Gastrocnemius medialis (tissue), 4 donors: ENCODE results near the gene TBC1D10A.

Experiments
- POLR2A ChIP-seq, 2 donors: fragments of 450-650 bp; IDR thresholded peaks; one replicate each; pipeline ENCODE4 v1.6.1; 2017; ENCODE audit warnings: antibody characterized with exemption in 2 of 2, mild to moderate bottlenecking in 2 of 2, moderate library complexity in 2 of 2
- TF ChIP-seq, protein P1 (sequence below), 5 experiments: fragments of 450-650 bp in 3 of 5; fragments of 200-600 bp in 2 of 5; sonication (generic) in 2 of 5; IDR thresholded peaks in 4 of 5; conservative IDR thresholded peaks in 1 of 5; 1 replicate in 4 of 5; 2 replicates in 1 of 5; pipeline ENCODE4 v1.5.1; 2016 to 2019; ENCODE audit warnings: antibody characterized with exemption in 5 of 5, mild to moderate bottlenecking in 3 of 5, moderate library complexity in 3 of 5

DNA sequence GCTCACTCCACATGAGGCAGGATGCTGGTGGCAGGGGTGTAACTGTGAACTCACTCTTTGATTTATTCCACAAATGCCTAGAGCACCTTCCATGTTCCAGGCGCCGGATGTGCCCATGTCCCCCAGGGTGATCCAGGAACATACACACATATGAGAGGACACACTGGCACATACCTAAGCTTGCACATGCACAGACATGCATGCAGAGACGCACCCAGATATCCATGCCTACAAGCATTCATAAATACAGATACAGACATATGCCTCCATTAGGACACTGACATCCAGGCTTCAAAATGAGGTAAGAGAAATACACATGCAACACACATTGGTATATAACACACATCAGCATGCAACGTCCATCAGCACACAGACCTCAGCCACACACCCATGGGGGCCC, 64.6 kb downstream of the TBC1D10A start:
- TF ChIP-seq, protein P1, sequence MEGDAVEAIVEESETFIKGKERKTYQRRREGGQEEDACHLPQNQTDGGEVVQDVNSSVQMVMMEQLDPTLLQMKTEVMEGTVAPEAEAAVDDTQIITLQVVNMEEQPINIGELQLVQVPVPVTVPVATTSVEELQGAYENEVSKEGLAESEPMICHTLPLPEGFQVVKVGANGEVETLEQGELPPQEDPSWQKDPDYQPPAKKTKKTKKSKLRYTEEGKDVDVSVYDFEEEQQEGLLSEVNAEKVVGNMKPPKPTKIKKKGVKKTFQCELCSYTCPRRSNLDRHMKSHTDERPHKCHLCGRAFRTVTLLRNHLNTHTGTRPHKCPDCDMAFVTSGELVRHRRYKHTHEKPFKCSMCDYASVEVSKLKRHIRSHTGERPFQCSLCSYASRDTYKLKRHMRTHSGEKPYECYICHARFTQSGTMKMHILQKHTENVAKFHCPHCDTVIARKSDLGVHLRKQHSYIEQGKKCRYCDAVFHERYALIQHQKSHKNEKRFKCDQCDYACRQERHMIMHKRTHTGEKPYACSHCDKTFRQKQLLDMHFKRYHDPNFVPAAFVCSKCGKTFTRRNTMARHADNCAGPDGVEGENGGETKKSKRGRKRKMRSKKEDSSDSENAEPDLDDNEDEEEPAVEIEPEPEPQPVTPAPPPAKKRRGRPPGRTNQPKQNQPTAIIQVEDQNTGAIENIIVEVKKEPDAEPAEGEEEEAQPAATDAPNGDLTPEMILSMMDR (IDR thresholded peaks at IDR 0.05 in 4 of 5, conservative IDR thresholded peaks at IDR 0.05 in 1 of 5), result no peak
- no peak for TF ChIP-seq POLR2A (IDR thresholded peaks at IDR 0.05)
